GM19397 (cell line): ENCODE data around the gene LCN1.
"Not testable (repeated sequence)": the region's sequence is repeated elsewhere in the genome, so short reads cannot be mapped to it uniquely, and the experiment has no call there.

Source experiments
- ATAC-seq: cut with Tn5 transposase; IDR thresholded peaks from one replicate; pipeline ENCODE4 v1.9.1; 2021; ENCODE audit warnings: mild to moderate bottlenecking, moderate library complexity; ENCODE audit not compliant: unreplicated experiment

Gene LCN1

GRCh38 chr9:135504262-135505243 lies 16.7 kb upstream of the LCN1 start:
- no peak for ATAC-seq

GRCh38 chr9:135505406-135506187 lies 15.6 kb upstream of the LCN1 start:
- ATAC-seq: no peak

- no peak for ATAC-seq
Measured at GRCh38 chr9:135506327-135507103, 14.7 kb upstream of the LCN1 start.

DNA sequence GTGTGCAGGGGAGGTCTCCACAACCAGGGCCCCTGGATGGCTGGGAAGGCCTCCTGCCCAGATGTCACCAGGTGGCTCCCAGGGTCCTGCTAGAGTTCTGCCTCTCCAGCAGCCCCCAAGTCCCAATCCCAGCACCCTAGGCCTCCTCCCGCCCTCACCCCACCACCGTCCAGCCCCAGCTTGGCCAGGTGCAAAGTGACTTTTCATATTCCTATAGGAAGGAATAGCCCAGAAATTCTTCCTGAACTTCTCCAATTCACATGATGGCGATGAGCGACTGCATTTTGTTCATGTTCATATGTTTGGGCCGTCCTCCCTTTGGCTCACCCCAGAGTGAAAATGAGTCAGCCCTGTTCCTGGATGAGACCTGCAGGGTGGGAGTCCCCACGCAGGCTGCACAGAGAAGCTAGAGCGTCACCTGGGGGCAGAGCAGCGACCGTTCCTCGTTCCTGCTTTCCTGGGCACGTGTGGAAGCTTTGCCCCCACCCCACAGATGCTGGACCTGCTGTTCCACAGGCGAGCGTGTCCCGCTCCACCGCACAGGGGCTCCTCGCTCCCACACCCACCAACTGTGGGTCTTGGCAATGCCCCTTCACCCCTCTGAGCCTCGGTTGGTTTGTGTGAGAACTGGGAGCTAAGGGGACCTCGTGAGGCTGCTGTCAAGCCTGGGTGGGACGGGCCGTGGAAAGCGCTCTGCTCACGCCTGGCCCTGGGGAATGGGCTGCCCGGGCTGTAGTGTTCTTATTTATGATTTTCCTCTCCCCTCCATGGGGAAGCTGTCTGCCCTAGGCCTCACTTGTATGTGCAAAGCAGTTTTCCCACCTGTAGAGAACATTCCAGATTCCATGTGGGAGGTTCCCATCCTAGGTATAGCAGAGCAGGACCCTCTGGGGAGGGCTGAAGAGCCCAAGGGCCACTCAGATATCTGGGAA lies 13.9 kb upstream of the LCN1 start:
- ATAC-seq: no peak

DNA sequence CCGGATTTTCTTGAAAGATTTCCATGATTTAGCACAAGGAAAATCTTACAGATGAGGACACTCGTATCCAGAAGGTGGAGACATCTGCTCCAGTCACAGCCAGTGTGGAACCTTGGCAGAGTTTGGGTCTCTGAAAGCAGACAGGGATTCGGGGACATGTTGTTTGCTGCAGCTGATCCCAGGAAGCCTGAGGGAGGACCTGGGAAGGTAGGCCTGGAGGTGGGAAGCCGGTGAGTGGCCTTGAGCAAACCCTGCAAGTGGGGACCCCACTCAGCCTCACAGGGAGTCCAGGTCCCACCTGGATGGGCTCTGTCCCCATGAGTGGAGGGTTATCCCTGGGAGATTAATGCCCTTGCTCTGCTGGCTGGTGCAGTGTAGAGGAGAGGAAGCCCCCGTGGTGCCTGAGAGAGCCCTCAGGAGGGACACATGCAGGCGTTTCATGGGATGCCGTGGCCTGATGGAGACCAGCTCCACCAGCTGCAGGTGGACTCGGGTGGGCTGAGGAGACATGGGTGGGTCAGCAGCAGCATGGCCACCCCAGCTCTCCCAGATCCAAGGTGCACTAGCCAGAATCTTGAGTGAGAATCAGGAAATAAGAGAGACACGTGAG lies 12.9 kb upstream of the LCN1 start:
- ATAC-seq: no peak

DNA sequence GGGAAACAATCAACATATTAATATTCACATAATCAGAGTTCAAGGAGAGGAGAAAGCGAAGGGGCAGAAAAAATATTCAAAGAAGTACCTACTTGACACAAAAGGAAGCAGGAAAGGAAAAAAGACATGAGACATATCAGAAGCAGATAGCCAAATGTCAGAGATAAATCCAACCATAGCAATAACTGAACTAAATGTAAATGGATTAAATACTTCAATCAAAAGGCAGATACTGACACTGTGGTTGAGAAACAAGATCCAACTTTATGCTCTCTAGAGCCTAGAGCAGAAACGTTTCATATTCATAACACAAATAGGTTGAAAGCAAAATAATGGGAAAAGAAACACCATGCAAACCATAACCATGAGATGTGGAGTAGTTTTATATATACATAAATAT lies 11.8 kb upstream of the LCN1 start:
- ATAC-seq: no peak

DNA sequence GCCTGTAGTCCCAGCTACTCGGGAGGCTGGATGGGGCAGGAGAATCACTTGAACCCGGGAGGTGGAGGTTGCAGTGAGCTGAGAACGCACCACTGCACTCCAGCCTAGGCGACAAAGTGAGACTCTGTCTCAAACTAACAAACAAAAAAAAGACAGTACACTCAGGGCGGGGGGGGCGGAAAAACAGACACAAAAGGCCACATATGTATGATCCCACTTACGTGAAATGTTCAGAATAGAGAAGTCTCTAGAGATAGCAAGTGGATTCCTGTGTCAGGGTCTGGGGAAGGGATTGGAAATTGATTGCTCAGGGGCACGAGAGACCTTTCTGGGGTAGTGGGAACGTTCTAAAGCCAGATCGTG lies 9.0 kb upstream of the LCN1 start:
- no peak for ATAC-seq

DNA sequence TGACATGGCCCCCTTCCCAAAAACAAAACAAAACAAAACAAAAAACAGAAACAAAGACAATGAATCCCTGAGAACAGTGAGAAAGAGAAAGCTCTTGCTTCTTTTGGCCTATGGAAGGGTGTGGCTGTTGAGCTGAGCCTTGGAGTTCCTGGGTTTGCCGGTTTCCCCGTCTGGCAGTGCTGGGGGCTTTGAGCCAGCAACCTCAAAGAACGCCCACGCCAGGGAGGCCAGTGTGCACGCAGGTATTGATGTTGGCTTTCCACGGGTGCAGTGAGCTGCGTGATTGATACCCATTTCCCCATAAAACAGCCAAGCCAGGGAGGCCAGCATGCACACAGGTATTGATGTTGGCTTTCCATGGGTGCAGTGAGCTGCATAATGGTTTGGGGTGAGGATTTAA lies 8.3 kb upstream of the LCN1 start:
- no peak for ATAC-seq

DNA sequence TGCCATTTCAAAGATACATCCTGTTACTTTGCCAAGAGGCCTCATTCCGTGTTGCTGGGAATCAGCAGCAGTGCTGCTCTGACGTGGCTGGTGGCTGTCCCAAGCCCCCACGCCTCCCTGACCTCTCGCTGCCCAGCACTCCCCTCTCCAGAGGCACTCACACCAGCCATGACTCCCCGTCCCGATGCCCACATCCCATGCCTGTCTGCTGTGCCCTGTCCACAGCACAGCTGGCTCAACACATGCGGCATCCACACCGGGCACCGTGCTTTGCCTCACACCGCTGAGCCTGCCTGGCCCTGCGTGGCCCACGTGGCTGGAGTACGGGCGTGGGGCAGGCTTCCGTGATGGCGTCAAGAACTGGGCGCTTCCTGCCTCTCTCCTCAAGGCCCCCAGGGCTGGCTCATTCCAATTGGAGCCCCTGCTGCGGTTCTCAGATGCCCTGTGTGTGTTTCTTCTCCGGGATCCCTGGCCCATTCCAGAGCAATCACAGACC lies 7.8 kb upstream of the LCN1 start:
- ATAC-seq: no peak

DNA sequence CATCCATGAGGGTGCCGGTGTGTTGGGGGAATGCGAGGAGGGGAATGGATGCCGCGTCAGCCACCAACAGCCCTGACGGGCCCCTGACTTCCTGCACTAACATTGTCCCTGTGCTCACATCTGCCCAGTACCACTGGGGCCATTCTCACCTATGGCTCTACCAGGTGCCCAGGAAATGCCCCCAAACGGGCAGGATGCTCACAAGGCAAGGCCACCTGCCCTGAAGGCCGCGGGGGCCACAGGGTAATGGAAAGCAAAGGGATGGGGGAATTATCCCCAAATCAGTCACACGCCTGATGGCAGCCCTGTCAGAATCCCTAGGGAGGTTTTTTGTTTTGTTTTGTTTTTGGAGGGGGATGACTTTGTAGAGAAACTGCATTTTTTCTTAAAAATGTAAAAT lies 7.3 kb upstream of the LCN1 start:
- not testable (repeated sequence) for ATAC-seq

GRCh38 chr9:135514342-135515082 lies 6.7 kb upstream of the LCN1 start:
- ATAC-seq: no peak

DNA sequence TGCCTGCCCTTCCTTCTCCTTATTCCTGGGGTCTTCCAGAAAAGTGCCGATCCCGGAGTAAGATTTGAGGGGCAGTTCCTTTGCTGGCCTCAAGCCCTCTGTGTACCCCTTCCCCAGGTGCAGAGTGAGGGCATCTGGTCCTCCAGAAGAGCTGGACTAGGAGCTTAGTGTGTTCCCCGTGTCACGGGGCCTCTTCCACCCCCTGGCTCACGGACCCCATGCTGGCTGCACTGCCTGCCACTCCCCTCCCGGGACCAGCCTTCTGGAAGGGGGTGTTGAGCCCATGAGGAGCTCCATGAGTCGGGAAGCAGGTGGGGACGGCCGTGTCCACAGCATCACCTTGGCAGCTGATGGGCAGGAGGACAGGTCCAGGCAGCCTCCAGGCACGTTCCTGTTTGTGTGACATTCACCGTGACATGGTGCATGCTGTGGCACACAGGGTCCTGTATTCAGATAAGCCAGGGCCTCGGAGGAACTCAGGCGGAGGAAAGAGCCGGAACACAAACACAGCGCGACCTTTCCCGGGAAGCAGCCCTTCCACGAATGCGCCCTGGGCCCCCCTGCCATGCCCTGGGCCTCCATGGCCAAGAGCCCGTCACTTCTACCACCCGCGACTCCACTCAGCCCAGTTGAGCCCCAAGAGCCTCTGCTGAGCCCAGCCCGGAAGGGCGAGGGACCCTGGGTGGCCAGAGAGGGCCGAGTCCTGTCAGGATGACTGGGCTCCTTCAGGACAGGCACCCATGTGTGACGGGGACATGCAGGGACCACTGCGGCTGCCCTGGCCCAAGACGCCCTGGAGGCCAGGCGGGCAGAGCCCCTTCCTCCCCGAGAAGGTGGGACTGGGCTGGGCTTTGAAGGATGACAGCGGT lies 5.9 kb upstream of the LCN1 start:
- ATAC-seq: no peak

DNA sequence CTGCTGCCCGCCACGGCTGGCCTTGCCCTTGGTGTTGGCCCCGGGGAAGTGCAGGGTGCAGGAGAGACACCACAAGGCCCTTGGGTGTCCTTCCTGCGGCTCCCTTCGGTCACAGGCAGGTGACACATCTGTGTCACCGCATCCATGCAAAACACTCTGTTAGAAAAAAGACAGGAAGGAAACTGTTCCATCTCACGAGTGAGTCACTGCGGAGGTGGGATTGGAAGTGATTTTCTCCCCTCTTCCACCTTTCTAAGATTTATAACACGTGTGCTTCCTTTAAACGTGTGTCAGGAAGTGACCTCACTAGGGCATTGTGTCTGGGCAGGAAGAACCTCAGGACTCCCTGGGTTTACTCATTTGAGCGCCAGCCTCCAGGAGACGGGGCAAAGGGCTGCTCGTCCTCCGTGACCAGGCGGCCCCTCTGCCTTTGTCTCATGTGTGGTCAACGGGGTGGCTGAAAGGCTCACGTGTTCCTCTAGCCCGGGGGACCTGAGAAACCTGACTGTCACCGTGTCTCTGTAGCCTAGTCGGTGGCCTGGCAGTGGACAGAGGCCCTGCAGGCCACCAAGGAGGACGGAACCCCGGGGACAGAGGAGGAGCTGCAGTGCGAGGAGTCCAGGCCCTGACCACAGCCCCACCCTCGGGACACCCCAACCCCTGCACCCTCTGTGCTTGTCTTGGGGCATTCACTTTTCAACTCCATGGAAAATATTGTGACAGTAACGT lies 4.9 kb upstream of the LCN1 start:
- no peak for ATAC-seq

DNA sequence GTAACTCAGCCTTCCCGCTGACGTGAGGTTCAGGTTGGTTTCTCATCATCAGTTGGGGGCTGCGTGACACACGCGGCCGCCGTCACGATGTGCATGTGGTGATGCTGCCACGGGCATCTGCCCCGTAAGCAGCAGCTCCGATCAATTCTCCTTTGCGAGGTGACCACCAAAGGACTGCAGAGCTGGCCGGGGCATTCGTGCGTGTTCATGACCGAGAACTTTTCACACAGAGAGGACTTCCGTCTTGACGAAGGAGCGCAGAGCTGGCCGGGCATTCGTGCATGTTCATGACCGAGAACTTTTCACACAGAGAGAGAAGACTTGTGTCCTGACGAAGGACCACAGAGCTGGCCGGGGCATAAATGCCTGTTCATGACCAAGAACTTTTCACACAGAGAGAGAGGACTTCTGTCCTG lies 3.8 kb upstream of the LCN1 start:
- no peak for ATAC-seq

- no peak for ATAC-seq
Measured at GRCh38 chr9:135519179-135519971, 1.9 kb upstream of the LCN1 start.

DNA sequence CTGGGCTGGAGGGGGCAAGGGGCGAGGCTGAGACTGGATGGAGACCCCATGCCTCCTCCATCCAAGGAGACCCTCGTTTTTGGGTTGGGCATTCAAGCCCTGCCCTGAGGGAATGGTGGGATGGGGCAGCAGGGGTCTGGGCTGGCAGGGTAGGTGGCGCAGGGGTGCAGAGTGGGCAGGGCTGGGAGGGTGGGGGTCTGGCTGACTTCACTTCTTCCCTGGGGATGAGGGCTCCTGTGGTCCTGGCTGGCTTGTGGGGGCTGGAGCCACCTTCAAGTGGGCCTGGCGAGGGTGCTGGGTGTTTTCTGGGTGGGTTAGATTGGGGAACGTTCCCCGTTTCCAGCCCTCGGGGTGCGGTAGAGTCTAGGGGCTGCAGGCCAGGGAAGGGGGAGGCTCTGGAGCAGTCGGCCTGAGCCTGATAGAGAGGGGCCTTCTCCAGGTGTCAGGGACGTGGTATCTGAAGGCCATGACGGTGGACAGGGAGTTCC lies 412 bp downstream of the LCN1 start:
- no peak for ATAC-seq
